Neural cell (in vitro differentiated cells): ENCODE results near the gene EML5. TPM values are rescaled to one million over a fixed set of nuclear protein-coding genes. Genes with fewer than 3 reads are reported as not detected.

ENCODE experiments used
- H2AFZ ChIP-seq: fragments of 200-600, 300-800 bp; sonication (generic), shearing (Covaris generic); 2 replicates; pipeline ENCODE4 v1.6.0; 2014; ENCODE audit warnings: low read depth, mild to moderate bottlenecking, antibody characterized with exemption, low read length, moderate library complexity
- H3F3A ChIP-seq: fragments of 200-600 bp; shearing (Covaris generic); 2 replicates; pipeline ENCODE4 v1.6.1; 2016; ENCODE audit warnings: mild to moderate bottlenecking, moderate library complexity, mixed read lengths, antibody characterized with exemption, low read length; ENCODE audit not compliant: insufficient read depth, poor library complexity, severe bottlenecking
- H3K27ac ChIP-seq: fragments of 200-600, 300-800 bp; sonication (generic), shearing (Covaris generic); 2 replicates; pipeline ENCODE4 v1.5.1; 2014; ENCODE audit warnings: mild to moderate bottlenecking, low read length, moderate library complexity
- H3K27me3 ChIP-seq: fragments of 300-800, 200-600 bp; sonication (generic), shearing (Covaris generic); 2 replicates; pipeline ENCODE4 v1.6.0; 2014; ENCODE audit warnings: mild to moderate bottlenecking, low read depth, low read length, moderate library complexity; ENCODE audit not compliant: insufficient read depth
- H3K36me3 ChIP-seq: fragments of 300-800, 200-600 bp; sonication (generic), shearing (Covaris generic); 2 replicates; pipeline ENCODE4 v1.5.1; 2014; ENCODE audit warnings: mild to moderate bottlenecking, antibody characterized with exemption, low read length, moderate library complexity; ENCODE audit not compliant: insufficient read depth
- H3K4me2 ChIP-seq: fragments of 300-800, 200-600 bp; sonication (generic), shearing (Covaris generic); 2 replicates; pipeline ENCODE4 v1.6.0; 2014; ENCODE audit warnings: mild to moderate bottlenecking, low read length
- H3K4me3 ChIP-seq: fragments of 300-800, 200-600 bp; sonication (generic), shearing (Covaris generic); 2 replicates; pipeline ENCODE4 v1.5.1; 2014; ENCODE audit warnings: mild to moderate bottlenecking, low read length, moderate library complexity
- H3K79me2 ChIP-seq: fragments of 200-600 bp; shearing (Covaris generic); replicated peaks from 2 replicates; pipeline ENCODE4 v1.6.0; 2014; ENCODE audit warnings: mild to moderate bottlenecking, low read length, moderate library complexity; ENCODE audit not compliant: insufficient read depth
- H3K9ac ChIP-seq: fragments of 300-800, 200-600 bp; sonication (generic), shearing (Covaris generic); 2 replicates; pipeline ENCODE4 v1.6.1; 2016; ENCODE audit warnings: mild to moderate bottlenecking, low read length, mixed read lengths
- H3K9me2 ChIP-seq: fragments of 200-600 bp; shearing (Covaris generic); 2 replicates; pipeline ENCODE4 v1.6.1; 2016; ENCODE audit warnings: mild to moderate bottlenecking, low read length, mixed read lengths; ENCODE audit not compliant: insufficient read depth
- H3K9me3 ChIP-seq: fragments of 200-600, 300-800 bp; sonication (generic), shearing (Covaris generic); 2 replicates; pipeline ENCODE4 v1.6.1; 2016; ENCODE audit warnings: mild to moderate bottlenecking, mixed run types, low read length, moderate library complexity, mixed read lengths
- H4K20me1 ChIP-seq: fragments of 200-600 bp; shearing (Covaris generic); 2 replicates; pipeline ENCODE4 v1.6.1; 2016; ENCODE audit warnings: mild to moderate bottlenecking, mixed run types; ENCODE audit not compliant: insufficient read depth
- EP300 ChIP-seq: fragments of 450-650 bp; conservative IDR thresholded peaks from 2 replicates; pipeline ENCODE4 v1.6.1; 2014; ENCODE audit warnings: antibody characterized with exemption, mild to moderate bottlenecking, moderate library complexity; ENCODE audit not compliant: poor library complexity, severe bottlenecking
- EZH2 ChIP-seq: fragments of 200-600, 300-800 bp; shearing (Covaris generic), sonication (generic); IDR thresholded peaks from 2 replicates; pipeline ENCODE4 v1.6.1; 2014; ENCODE audit warnings: antibody characterized with exemption, low read length, borderline replicate concordance, mild to moderate bottlenecking; ENCODE audit not compliant: insufficient read depth, poor library complexity, severe bottlenecking
- MXI1 ChIP-seq: fragments of 450-650 bp; conservative IDR thresholded peaks from 2 replicates; pipeline ENCODE4 v1.6.1; 2014; ENCODE audit warnings: antibody characterized with exemption, mild to moderate bottlenecking; ENCODE audit not compliant: poor library complexity, severe bottlenecking
- POLR2AphosphoS5 ChIP-seq: IDR thresholded peaks from 2 replicates; pipeline ENCODE4 v1.6.1; 2012
- RAD21 ChIP-seq: fragments of 450-650 bp; conservative IDR thresholded peaks from 2 replicates; pipeline ENCODE4 v1.6.1; 2014; ENCODE audit warnings: antibody characterized with exemption, mild to moderate bottlenecking, moderate library complexity
- REST ChIP-seq: IDR thresholded peaks from 2 replicates; pipeline ENCODE4 v1.6.1; 2012; ENCODE audit warnings: borderline replicate concordance
- SMC3 ChIP-seq: fragments of 450-650 bp; conservative IDR thresholded peaks from 2 replicates; pipeline ENCODE4 v1.6.1; 2014; ENCODE audit warnings: antibody characterized with exemption, mild to moderate bottlenecking, moderate library complexity; ENCODE audit not compliant: poor library complexity
- TAF1 ChIP-seq: IDR thresholded peaks from 2 replicates; pipeline ENCODE4 v1.6.1; 2012; ENCODE audit warnings: low read depth
- polyA plus RNA-seq: library from polyadenylated mRNA; depleted of rRNA; stranded (reverse); fragments of >200 nt; gene quantifications from 2 replicates; pipeline ENCODE4 v1.2.3, GENCODE V29; 2014
- TF ChIP-seq, protein P1 (sequence below): fragments of 450-650 bp; IDR thresholded peaks from 2 replicates; pipeline ENCODE4 v1.5.1; 2014; ENCODE audit warnings: antibody characterized with exemption, mild to moderate bottlenecking, moderate library complexity; ENCODE audit not compliant: poor library complexity, severe bottlenecking

The EML5 gene
- polyA plus RNA-seq, 1 donor from 2014 or later, result 27.5 TPM

DNA sequence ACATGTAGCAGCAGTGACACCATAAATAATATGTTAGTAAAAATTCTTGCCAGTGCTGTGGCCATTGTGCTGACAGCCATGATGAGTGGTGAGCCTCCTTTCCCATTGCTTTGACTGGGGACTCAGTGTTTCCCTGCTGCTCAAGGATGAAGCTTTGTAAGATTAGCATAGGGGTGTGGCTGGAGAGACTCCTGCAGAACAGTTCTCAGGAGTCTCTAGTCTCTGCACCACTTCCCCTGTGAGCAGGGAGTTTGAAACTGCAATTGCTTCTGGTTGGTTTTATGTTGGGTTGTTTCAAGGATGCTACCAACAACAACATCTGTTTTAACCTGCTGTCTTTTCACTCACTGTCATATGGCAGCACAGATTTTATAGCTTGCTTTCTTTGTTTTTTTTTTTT lies 188.5 kb downstream of the EML5 start:
- TF ChIP-seq RAD21 (no peak), EP300 (no peak), TAF1 (no peak), MXI1 (no peak), REST (no peak), POLR2AphosphoS5 (no peak), EZH2 (no peak), SMC3 (no peak)
- TF ChIP-seq, protein P1, sequence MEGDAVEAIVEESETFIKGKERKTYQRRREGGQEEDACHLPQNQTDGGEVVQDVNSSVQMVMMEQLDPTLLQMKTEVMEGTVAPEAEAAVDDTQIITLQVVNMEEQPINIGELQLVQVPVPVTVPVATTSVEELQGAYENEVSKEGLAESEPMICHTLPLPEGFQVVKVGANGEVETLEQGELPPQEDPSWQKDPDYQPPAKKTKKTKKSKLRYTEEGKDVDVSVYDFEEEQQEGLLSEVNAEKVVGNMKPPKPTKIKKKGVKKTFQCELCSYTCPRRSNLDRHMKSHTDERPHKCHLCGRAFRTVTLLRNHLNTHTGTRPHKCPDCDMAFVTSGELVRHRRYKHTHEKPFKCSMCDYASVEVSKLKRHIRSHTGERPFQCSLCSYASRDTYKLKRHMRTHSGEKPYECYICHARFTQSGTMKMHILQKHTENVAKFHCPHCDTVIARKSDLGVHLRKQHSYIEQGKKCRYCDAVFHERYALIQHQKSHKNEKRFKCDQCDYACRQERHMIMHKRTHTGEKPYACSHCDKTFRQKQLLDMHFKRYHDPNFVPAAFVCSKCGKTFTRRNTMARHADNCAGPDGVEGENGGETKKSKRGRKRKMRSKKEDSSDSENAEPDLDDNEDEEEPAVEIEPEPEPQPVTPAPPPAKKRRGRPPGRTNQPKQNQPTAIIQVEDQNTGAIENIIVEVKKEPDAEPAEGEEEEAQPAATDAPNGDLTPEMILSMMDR, result no peak
- Histone ChIP-seq H3K79me2 (no peaks in the 10 kb centered on the region), H3K4me2 (no peak overlapping the region), H3K4me3 (no peak overlapping the region), H4K20me1 (no peaks in the 10 kb centered on the region), H3K9ac (no peak overlapping the region), H3K36me3 (peaks cover 3% of the 10 kb centered on the region), H2AFZ (no peak overlapping the region), H3K27ac (no peak overlapping the region), H3F3A (no peaks in the 10 kb centered on the region), H3K9me3 (no peaks in the 10 kb centered on the region), H3K9me2 (no peaks in the 10 kb centered on the region), H3K27me3 (no peaks in the 10 kb centered on the region)

GRCh38 chr14:88599761-88600439 lies 192.9 kb downstream of the EML5 start:
- H3K9ac ChIP-seq, result no peak overlapping the region
- no peaks in the 10 kb centered on the region for H3K9me2 ChIP-seq
- H3K27ac ChIP-seq, result no peak overlapping the region
- no peaks in the 10 kb centered on the region for H3K9me3 ChIP-seq
- H3K4me2 ChIP-seq, result no peak overlapping the region
- H2AFZ ChIP-seq, result no peak overlapping the region
- TF ChIP-seq POLR2AphosphoS5 (no peak), REST (no peak)
- no peaks in the 10 kb centered on the region for H3K79me2 ChIP-seq
- H3F3A ChIP-seq, result no peaks in the 10 kb centered on the region
- H3K4me3 ChIP-seq, result no peak overlapping the region
- H4K20me1 ChIP-seq, result no peaks in the 10 kb centered on the region
- H3K36me3 ChIP-seq, result peaks cover 3% of the 10 kb centered on the region
- no peaks in the 10 kb centered on the region for H3K27me3 ChIP-seq
